Measurements from ENCODE around the gene NCKAP5. TPM values are rescaled to one million over a fixed set of nuclear protein-coding genes. Genes with fewer than 3 reads are reported as not detected.

Gene NCKAP5
- total RNA-seq, 6 donors from 2014 or later: 22.1 to 51.1 (median 41.4) TPM

DNA sequence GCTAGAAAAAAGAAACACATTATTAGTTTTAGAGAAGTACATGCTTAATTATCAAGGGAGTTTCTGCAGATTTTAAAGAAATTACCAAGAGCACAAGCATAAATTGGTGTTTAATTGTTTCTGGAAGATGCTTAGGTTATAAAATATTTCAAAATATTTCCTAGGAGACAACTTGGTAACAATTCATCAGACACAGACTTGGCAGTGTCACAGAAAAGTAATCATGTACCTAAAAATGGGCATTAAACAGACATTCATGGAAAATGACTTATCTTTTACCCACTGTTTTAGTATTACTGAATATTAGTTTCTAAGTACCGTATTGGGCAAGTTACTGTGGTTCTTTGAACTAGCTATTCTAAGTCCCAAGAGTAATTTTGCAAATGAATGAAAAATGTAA, 469.5 kb downstream of the NCKAP5 start:
- WGBS, 2 donors: 89 to 94% methylated on average over 1 of the region's 1 CpG
- no peaks in the 10 kb centered on the region for H3K27me3 ChIP-seq
- no peak for ATAC-seq (ENCODE audit: low FRiP score in 2 of 2)

DNA sequence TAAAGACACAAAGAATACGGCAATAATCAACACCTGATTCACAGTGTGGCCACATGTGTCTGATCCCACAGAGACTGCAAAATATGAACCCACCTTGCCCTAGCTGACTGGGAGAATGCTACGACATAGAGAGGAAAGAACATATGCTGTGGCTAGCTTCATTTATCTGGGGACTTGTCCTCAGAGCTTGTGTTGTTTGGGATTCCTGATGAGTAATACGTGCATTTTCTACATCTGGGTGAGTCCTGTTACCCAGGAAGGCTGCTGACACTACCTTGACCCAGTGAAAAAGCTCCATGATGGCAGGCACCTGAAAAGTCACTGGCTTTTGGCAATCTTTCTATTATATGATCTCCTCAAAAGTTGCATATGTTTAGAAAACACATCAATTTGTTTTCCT, 470.6 kb downstream of the NCKAP5 start:
- ATAC-seq (ENCODE audit: low FRiP score in 2 of 2) (no peak), DNase-seq (no peak)
- 84 to 89% methylated on average over 3 of the region's 3 CpGs for WGBS, 2 donors
- H3K27ac ChIP-seq: no peak overlapping the region
- H3K9me3 ChIP-seq: no peaks in the 10 kb centered on the region
- no peaks in the 10 kb centered on the region for H3K4me1 ChIP-seq
- no peak overlapping the region for H3K4me3 ChIP-seq
- TF ChIP-seq POLR2A (IDR thresholded peaks at IDR 0.05) (no peak), POLR2AphosphoS5 (IDR thresholded peaks at IDR 0.05) (no peak), EP300 (IDR thresholded peaks at IDR 0.05) (no peak)
- TF ChIP-seq, protein P1, sequence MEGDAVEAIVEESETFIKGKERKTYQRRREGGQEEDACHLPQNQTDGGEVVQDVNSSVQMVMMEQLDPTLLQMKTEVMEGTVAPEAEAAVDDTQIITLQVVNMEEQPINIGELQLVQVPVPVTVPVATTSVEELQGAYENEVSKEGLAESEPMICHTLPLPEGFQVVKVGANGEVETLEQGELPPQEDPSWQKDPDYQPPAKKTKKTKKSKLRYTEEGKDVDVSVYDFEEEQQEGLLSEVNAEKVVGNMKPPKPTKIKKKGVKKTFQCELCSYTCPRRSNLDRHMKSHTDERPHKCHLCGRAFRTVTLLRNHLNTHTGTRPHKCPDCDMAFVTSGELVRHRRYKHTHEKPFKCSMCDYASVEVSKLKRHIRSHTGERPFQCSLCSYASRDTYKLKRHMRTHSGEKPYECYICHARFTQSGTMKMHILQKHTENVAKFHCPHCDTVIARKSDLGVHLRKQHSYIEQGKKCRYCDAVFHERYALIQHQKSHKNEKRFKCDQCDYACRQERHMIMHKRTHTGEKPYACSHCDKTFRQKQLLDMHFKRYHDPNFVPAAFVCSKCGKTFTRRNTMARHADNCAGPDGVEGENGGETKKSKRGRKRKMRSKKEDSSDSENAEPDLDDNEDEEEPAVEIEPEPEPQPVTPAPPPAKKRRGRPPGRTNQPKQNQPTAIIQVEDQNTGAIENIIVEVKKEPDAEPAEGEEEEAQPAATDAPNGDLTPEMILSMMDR (IDR thresholded peaks at IDR 0.05): no peak
- no peaks in the 10 kb centered on the region for H3K27me3 ChIP-seq
- no peaks in the 10 kb centered on the region for H3K36me3 ChIP-seq

More for the DNA sequence above, 469.5 kb downstream of the NCKAP5 start:
- H3K36me3 ChIP-seq: no peaks in the 10 kb centered on the region
- no peak overlapping the region for H3K4me3 ChIP-seq
- TF ChIP-seq POLR2AphosphoS5 (IDR thresholded peaks at IDR 0.05): no peak
- no peak for TF ChIP-seq EP300 (IDR thresholded peaks at IDR 0.05)
- TF ChIP-seq, protein P1 (IDR thresholded peaks at IDR 0.05): no peak
- TF ChIP-seq POLR2A (IDR thresholded peaks at IDR 0.05): no peak
- H3K9me3 ChIP-seq: no peaks in the 10 kb centered on the region
- no peak for DNase-seq
- H3K27ac ChIP-seq: no peak overlapping the region
- no peaks in the 10 kb centered on the region for H3K4me1 ChIP-seq

DNA sequence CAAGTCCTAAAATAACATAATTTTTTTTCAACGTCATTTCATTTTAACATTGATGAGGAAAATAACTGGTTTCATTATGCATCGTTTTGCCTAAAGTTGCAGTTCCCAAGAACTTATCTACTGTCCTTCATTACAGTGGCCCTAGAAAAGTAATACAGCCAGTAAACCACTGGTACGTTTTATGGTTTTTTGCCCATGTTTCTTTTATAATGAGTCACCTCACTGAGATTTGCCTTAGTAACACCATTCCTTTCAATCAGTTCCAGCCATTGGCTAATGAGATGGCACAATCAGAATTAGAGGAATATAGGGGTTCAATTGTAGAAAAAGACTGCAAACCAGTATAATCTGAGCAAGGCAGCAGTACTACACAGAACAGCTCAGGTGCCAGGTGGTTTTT, 475.7 kb downstream of the NCKAP5 start:
- no peaks in the 10 kb centered on the region for H3K4me1 ChIP-seq
- no peaks in the 10 kb centered on the region for H3K27me3 ChIP-seq
- H3K36me3 ChIP-seq: no peaks in the 10 kb centered on the region
- DNase-seq: no peak
- WGBS, 2 donors: 86 to 91% methylated on average over 3 of the region's 3 CpGs
- ATAC-seq (ENCODE audit: low FRiP score in 2 of 2): no peak
- TF ChIP-seq, protein P1 (IDR thresholded peaks at IDR 0.05): no peak
- TF ChIP-seq POLR2A (IDR thresholded peaks at IDR 0.05): no peak
- no peak for TF ChIP-seq POLR2AphosphoS5 (IDR thresholded peaks at IDR 0.05)
- no peak for TF ChIP-seq EP300 (IDR thresholded peaks at IDR 0.05)
- H3K27ac ChIP-seq: no peak overlapping the region
- no peaks in the 10 kb centered on the region for H3K9me3 ChIP-seq
- H3K4me3 ChIP-seq: no peak overlapping the region

DNA sequence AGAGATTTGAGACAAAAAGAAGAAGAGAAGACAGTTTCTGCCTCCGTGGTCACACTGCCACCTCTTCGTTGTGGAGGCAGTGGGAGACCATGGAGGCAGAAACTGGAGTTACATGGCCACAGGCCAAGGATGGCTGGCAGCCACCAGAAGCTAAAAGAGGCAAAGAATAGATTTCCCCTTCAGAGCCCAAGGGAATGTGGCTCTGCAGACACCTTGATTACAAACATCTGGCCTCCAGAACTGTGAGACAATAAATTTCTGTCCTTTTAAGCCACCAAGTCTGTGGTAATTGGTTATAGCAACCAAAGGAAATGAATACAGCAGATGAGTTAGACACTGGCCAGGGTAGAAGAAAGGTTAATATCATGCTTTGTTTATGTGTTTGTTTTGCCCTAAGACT, 477.9 kb downstream of the NCKAP5 start:
- no peak for DNase-seq
- no peak for TF ChIP-seq EP300 (IDR thresholded peaks at IDR 0.05)
- TF ChIP-seq, protein P1 (IDR thresholded peaks at IDR 0.05): no peak
- no peak for TF ChIP-seq POLR2AphosphoS5 (IDR thresholded peaks at IDR 0.05)
- TF ChIP-seq POLR2A (IDR thresholded peaks at IDR 0.05): no peak
- Histone ChIP-seq H3K36me3 (no peaks in the 10 kb centered on the region), H3K9me3 (no peaks in the 10 kb centered on the region), H3K4me1 (no peaks in the 10 kb centered on the region), H3K4me3 (no peak overlapping the region), H3K27ac (no peak overlapping the region), H3K27me3 (no peaks in the 10 kb centered on the region)
- WGBS, 2 donors: 72 to 85% methylated on average over 2 of the region's 2 CpGs
- ATAC-seq (ENCODE audit: low FRiP score in 2 of 2): no peak

DNA sequence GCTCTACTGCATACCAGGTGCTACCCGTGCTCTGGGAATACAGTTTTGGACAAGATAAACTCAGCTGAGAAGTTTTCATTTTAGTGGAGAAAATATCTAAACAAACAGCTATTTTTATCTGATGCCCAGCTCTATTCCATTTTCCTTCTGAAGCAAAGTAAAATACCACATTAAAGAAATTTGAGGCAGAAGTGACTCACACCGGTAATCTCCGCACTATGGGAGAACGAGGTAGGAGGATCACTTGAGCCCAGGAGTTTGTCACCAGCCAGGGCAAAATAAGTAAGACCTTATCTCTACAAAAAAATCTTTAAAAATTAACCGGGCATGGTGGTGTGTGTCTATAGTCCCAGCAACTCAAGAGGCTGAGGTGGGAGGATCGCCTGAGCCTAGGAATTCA, 482.1 kb downstream of the NCKAP5 start:
- no peak overlapping the region for H3K4me3 ChIP-seq
- WGBS, 2 donors: 75 to 81% methylated on average over 6 of the region's 6 CpGs

More for the DNA sequence above, 482.1 kb downstream of the NCKAP5 start:
- Histone ChIP-seq H3K4me1 (no peaks in the 10 kb centered on the region), H3K36me3 (no peaks in the 10 kb centered on the region), H3K9me3 (no peaks in the 10 kb centered on the region), H3K27ac (no peak overlapping the region), H3K27me3 (no peaks in the 10 kb centered on the region)
- ATAC-seq (ENCODE audit: low FRiP score in 2 of 2) (no peak), DNase-seq (no peak)
- TF ChIP-seq EP300 (IDR thresholded peaks at IDR 0.05): no peak
- no peak for TF ChIP-seq POLR2A (IDR thresholded peaks at IDR 0.05)
- TF ChIP-seq, protein P1 (IDR thresholded peaks at IDR 0.05): no peak
- no peak for TF ChIP-seq POLR2AphosphoS5 (IDR thresholded peaks at IDR 0.05)

Measured in upper lobe of left lung (tissue), 6 donors.